NCI-H128 (cell line): ENCODE results near the gene PLEKHA5.

ENCODE experiments used
- DNase-seq: peaks from one replicate; lab custom pipeline; 2025; ENCODE audit not compliant: unreplicated experiment; lab: John Stamatoyannopoulos, UW

PLEKHA5 gene

DNA sequence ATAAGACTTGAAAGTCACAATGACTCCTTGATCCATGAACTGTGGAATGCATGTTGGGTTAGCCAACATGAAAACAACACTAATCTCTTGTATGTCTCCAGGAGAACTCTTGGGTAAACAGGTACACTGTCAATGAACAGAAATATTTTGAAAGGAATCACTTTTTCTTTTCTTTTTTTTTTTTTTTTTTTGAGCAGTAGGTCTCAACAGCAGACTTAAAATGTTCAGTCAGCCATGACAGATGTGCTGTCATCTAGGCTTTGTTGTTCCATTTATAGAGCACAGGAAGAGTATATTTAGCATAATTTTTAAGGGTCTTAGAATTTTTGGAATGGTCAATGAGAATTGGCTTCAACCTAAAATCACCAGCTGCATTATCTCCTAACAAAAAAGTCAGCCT, 2.3 kb upstream of the PLEKHA5 start:
- DNase-seq: no peak

DNA sequence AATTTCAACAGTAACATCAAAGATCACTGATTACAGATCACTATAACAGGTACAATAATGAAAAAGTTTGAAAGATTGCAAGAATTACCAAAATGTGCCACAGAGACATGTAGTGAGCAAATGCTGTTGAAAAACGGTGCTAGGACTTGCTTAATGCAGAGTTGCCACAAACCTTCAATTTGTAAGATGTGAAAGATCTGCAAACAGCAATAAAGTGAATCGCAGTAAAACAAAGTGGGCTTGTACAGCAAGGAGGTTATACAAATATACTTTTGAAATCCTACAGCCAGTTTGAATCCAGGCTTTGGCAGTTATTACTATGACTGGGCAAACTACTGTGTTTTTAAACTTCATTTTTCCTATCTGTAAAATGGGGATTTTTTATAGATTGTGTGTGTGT, 1.0 kb upstream of the PLEKHA5 start:
- DNase-seq: no peak

DNA sequence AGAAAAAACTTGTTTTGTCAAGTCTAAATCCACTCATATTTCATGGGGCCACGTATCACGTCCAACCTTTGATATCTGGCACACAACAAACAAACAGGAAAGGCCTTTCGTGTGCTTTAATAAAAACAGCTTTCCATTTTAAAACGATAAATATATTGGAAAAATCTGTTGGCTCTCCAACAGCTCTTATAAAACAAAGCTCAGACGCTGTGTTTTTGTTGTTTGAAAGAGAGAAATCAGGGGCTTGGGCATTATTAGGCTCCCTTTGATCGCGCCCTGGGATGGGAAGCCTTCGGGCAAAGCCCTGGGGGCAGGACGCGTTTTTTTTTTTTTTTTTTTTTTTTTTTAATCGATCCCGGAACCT, 429 bp upstream of the PLEKHA5 start:
- no peak for DNase-seq

DNA sequence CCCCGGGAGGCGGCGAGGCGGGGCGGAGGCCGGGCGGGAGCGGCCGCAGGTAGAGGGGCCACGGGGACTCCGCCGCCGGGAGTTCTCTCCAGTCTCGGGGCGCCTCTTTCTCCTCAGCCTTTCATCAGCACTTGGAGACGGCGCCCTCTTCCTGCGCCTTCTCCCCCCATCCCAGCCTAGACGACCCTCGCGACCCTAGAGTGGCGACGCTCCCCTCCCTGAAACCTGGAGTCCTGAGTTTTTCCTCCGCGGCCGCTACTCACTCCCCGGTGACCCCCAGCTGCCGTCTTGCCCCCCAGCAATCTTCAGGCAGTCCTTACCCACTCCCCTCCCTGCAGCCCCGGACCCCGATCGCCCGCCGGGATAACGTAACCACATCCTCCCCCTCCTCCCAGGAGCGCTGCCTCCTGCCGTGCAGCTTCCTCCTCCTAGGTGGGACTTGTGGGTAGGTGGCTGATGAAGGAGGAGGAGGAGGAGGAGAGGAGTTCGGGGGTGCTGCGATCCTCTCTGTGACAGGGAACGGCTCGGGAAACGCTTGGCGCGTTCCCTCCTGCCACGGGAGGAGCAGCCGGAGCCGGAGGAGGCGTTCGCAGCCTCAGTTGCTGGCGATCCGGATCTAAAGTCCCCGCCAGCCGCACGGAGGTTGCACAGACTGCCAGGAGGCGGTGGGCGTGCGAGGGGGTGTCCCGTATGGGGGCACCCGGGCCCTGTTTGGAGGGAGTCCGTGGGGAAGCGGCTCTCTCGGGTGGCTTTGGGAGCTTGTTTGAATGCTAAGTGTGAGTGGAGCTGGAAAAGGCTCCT, 891 bp downstream of the PLEKHA5 start:
- DNase-seq: no peak

DNA sequence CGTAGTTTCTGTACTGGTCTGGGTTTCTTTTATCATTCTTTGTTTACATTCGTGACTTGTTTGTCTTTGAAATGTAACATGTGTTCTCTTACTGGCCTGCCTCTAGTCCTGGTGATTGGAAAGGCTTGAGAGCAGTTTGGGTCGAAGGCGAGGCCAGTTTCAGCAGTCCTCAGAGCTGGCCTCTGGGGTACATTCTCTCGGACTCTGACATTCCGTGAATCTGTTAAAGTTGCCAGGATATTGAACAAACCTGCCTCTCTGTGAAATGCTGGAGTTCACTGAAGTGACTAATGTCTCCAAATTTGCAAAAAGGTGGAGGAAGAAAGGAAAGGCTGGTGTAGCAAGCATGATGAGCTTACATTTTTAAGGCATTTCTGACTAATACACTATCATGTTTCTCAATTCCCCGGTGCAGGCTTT, 1.5 kb downstream of the PLEKHA5 start:
- DNase-seq: no peak

DNA sequence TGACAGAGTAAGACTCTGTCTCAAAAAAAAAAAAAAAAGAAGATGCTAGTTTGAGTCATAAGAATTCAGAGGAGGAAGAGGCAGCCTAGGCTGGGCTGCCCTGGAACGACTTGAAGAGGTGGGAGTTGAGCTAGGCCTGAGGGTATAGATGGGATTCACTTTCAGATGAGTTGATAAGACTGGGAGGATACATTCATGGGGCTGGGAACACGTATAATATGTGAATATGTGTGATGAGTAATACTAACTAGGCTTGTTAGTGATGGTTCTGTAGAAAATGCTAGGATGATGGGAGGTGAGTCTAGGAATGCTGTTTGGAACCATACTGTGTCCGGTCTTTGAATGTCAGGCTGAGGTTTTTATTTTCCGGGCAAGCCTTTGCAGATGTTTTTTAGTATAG, 9.0 kb downstream of the PLEKHA5 start:
- no peak for DNase-seq

DNA sequence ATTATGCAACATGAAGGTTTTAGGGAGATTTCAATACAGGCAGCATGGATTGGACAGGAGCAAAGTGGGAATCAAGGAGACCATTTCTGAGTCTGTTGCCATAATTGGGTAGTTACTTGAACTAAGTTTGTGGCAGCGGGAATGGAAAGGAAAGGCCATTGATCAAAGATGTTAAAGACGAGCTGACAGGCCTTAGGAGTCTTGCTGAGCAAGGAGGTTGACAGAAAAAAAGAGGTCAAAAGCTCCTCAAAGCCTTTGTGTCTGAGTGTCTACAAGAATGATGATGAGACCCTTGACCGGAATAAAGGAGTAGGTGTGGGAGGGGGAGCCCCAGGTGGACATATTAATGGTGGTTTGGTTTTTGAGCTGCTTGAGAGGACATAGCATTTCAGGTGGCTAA, 9.4 kb downstream of the PLEKHA5 start:
- no peak for DNase-seq

DNA sequence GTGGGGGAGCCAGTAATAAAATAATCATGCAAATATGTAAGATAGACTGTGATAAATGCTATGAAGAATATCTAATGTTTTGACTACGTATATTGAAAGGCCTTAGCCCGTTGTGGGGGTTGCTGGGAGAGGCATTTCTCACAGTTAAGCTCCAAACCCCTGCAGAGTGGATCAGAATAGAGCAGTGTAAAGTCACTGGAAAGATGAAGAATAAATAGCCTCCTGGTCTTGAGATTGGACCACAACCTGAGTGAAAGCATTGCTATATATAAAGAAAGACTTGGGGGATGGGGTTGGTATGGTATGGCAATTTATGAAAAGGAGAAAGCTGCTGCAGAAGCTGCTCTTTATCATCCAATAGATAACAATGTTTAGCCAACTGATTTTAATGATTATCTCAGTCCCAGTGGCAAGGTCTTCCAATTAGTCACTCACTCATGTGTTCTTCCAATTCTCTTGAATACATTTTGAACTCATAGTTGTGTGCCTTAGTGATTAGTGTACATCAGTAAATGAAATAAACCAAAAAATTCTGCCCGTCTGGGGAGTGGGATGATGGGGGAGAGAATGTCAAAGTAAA, 10.2 kb downstream of the PLEKHA5 start:
- DNase-seq: no peak

DNA sequence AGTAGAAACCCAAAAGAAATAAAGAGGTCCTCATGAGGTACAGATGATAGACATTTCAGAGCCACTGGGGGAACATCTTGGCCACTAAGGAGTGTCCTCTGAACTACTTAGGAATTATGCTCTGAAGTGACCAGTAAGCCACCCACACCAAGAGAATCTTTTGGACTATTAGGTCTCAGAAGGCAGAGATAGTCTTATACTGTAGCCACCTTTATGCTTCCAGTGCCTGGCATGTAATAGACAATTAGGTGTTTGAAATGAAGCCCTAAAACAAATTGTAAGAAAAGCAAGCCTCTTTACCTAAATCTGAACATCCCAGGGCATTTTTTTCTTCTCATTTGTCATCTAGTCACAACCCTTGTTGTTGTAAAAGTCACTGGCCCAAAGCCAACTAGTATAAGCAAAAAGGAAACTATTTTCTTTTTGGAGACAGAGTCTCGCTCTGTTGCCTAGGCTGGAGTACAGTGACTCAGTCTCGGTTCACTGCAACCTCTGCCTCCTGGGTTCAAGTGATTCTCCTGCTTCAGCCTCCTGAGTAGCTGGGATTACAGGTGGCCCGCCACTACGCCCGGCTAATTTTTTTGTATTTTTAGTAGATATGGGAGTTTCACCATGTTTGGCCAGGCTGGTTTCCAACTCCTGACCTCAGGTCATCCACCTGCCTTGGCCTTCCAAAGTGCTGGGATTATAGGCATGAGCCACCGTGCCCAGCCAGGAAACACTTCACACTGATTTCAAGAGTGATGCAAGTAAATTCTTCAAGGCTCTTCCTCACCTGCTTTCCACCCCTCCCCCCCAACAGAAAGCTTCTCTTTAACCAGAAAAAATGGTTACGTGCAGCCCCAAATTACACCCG, 11.1 kb downstream of the PLEKHA5 start:
- no peak for DNase-seq

DNA sequence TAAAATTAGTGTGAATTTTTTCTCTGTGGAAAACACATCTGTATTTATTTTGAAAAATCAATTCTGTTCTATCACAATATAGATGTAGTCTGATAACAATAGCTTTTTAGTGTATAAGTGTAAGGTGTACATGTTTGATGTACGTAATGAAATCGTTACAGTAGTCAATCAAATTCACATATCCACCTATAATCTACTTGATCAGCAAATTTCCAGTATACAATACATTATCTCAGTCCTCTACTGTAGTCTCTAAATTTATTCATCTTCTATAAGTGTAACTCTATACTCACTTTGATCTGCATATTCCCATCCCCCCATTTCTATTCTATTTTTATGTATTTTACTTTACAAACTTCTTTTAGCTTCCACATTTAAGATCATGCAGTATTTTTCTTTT, 13.0 kb downstream of the PLEKHA5 start:
- DNase-seq: no peak

DNA sequence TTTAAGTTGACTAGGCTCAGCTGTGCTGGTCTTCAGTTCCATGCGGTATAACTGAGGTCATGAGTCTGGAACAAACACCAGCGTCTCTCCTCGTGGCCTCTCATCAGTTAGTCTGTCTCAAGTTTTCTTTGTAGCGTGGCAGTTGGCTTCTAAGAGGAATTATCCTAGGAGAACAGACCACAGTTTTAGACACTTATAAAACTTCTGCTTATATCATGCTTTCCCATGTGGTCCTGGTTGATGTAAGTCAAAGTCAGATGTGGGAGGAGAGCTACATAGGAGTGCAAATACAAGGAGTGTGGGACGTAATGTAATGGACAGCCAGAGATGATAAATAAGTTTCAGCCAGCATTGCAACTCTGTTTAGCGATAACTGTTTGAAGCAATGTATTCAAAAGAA, 14.8 kb downstream of the PLEKHA5 start:
- no peak for DNase-seq

DNA sequence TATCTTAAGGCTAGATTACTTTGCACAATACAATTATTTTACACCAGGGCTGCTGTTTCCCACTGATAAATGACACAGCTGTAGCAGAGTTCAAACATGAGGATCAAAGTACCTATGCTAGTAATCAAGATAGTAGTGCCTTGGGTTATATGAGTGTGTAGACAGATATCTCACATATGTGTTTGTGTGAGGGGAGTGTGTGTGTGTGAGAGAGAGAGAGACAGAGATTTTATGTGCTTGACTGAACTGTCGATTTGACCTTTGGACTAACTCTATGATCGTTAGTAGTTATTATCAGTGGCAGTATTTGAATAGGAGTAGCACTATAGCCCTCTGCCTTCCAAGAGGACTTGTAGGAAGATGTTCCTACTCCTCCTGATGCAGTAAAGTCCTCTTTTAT, 15.5 kb downstream of the PLEKHA5 start:
- no peak for DNase-seq

DNA sequence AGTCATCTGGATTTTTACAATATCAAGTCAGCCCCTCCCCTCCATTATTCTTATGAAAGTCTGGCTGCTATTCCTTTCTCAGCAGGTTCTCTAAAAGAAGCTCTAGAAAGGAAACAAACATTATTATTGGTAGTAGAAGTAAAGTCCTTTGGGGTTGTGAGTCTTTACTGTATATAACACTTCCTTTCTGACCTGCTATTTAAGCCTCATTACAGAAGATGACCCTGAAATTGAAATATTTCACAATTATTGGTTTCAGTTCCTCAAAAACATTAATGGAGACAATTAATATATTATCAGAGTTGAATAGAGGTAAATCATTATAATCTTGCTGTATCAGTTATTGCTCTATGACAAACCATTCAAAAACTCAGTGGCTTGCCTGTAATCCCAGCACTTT, 19.3 kb downstream of the PLEKHA5 start:
- DNase-seq: no peak

DNA sequence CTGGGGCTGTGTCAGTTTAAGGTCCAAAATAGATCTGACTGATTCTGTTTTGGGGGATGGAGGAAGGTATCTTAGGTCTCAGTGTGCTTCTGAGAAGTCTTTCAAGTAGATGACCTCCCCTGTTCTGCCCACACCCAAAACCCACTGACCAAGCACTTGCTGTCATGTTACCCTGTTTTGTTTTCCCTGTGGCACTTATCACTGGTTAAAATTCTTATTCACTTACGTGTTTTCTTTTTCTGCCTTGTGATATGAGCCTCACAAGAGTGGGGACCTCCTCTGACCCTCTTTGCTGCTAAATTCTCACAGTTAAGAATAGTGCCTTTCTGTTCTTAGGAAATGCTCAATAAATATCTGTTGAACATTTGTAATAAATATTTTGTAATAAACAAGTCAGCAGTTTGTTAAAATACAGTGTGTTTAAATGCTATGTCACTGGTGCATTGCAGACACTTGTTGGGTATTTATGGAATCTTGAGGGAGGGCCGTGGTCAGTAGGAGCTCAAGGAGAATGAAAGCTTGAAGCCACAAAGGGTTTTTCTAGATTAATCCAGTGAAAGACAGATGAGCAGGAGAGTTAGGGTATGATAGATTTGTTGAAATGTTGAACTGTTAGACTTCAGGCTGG, 20.9 kb downstream of the PLEKHA5 start:
- DNase-seq: no peak

DNA sequence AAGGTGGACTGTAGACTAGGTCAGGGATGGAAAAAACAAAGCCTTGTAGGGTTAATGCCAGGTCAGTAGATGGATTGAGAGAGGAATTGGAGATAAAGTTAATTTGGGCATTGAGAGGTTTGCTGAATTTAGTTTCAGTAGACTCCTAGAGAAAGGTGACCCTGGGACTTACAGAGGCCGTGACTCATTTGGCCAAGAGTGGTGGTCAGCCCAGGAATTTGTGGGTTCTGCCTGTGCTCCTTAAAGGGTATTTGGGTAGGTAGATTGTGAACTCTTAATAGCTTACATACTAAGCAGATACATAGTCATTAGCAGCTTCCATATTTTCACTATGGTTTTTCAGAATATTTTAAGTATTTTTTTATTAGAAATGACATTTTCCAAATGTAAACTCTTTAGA, 21.8 kb downstream of the PLEKHA5 start:
- no peak for DNase-seq

DNA sequence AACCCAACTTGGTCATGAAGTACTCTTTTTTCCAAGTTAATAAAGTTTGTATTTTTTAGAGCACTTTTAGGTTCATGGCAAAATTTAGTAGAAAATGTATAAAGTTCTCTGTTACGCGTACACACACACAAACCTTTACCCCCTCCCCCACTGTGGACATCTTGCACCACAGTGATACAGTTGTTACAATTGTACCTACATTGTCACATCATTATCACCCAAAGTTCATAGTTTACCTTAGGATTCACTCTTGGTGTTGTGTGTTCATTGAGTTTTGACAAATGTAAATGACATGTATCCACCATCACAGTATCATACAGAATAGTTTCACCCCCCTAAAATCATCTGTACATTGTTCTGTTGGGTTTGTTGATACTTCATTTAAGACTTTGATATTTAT, 23.9 kb downstream of the PLEKHA5 start:
- no peak for DNase-seq

DNA sequence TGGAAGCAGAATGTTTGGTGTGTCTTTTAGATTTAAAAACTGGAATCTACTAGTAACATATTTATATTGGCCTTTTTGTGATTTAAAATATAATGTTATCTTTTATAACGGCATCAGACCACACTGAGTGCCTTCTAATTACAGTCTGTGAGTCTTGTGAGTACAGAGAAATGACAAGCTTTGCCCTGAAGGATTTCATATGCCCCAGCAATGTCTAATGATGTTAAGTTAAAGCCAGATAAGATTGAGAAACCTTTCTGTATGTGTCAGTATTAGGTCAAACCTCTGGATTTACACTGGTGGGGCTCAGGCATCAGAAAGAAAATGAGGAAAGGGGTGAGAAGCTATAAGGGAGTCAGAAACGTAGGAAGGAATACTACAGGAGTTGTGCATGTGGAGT, 25.2 kb downstream of the PLEKHA5 start:
- no peak for DNase-seq

DNA sequence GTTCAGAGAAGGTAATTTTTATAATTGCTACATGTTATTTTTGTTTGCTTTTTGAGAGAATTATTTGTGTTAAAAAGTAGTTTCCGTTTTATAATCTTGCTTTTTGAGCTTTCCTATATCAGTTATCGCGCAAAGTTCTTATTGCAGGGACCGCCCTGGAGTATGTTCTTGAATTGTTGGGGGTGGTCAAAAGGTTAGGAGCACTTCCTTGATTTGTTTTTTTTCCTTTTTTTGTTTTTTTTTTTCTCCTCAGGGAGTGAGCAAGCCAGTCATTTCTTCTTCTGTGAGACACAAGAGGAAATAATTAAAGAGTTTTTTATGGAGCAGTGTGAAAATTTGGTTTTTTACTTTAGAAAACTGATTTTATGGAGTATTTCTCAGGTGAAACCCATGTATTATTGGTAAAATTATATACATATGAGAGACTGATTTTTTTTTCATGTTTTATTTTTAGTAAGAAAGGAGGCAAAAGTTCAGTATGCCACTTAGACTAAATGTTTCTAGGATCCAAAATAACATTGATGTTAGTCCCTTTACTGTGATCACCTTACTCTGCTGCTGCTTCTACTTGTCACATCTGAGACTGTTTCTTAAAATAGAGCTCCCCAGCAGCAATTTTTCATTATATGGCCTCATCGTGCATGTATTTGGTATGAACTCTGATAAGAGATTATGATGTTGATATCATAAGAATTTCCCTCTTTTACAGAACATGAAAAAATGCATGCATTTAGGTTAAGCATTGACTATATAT, 26.6 kb downstream of the PLEKHA5 start:
- DNase-seq: no peak

DNA sequence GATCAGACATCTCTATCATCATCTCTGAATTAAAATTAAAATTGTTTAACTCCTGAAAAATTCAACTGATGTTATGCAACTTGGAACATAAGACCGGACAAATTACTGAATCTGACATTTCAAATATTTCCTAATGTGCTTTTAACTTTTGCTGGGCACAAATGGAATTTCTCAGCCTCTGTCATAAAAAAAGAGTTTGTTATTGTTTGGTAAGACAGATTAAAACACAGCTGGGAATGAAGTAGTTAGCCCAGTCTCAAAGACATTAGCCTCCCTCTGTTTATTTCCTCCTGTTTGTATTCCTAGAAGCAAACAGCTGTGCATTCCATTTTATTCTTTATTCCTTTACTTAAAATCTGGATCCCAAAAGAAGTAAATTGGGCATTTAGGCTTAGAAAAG, 29.4 kb downstream of the PLEKHA5 start:
- no peak for DNase-seq

DNA sequence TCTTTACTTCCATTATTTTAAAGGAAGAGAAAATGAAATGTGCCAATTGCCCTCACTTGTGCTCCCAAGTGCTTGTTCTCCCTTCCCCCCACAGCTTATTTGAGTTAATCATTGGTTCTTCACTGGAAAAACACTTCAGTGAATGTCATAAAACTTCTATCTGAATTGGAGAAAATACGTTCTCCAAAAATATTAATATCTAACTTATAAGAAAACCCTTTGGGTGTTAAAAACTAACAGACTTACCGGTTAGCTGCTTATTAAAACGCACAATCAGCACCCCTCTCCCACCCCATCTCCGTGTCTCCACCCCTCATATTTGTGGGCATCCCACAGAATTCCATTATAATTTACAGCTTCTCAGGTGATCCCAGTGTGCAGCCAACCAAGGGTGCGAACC, 31.7 kb downstream of the PLEKHA5 start:
- no peak for DNase-seq

DNA sequence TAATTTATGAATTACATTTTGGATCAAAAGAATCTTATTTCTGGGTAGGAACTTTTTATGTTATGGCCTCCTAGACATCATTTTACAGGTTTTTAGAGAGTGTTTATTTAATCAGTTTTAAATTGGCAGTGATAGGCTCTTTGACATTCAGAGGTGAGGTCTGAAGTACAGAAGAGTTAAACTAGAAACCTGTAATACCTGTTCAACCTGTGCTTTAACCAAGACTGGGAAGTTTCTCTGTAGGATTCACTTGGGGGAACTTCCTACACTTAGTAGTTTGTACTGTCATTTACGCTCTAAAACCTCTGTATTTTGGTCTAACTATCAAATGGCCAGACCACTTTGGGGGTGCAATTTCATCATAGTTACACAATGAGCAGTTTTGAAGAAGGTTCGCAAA, 35.9 kb downstream of the PLEKHA5 start:
- DNase-seq: no peak
